Peyer's patch (tissue), 4 donors: Measurements from ENCODE around the gene PCDHA4. TPM values are rescaled to one million over a fixed set of nuclear protein-coding genes. Genes with fewer than 3 reads are reported as not detected.

ENCODE experiments used
- DNase-seq, 3 donors: peaks; one replicate each; pipeline ENCODE4 v3.0.0-alpha.2; 2017 to 2019
- H3K27ac ChIP-seq, 4 donors: fragments of 200-600 bp; sonication (generic); one replicate each; pipeline ENCODE4 v1.5.1; 2016 to 2019
- H3K27me3 ChIP-seq, 2 donors: fragments of 200-600 bp; sonication (generic); one replicate each; pipeline ENCODE4 v1.5.1; 2019
- H3K36me3 ChIP-seq, 3 donors: fragments of 200-600 bp; sonication (generic); one replicate each; pipeline ENCODE4 v1.5.1; 2016 to 2019
- H3K4me1 ChIP-seq, 4 donors: fragments of 200-600 bp; sonication (generic); one replicate each; pipeline ENCODE4 v1.5.1; 2016 to 2019
- H3K4me3 ChIP-seq, 4 donors: fragments of 200-600 bp; sonication (generic); 1 replicate in 3 of 4; 2 replicates in 1 of 4; pipeline ENCODE4 v1.5.1; 2016 to 2019; ENCODE audit warnings: mild to moderate bottlenecking in 1 of 4
- H3K9me3 ChIP-seq, 4 donors: fragments of 200-600 bp; sonication (generic); one replicate each; pipeline ENCODE4 v1.5.1; 2016 to 2019; ENCODE audit warnings: mild to moderate bottlenecking in 1 of 4
- CTCF ChIP-seq, 6 experiments: fragments of 450-650 bp in 4 of 6; fragments of 200-600 bp in 2 of 6; sonication (generic) in 1 of 6; IDR thresholded peaks; one replicate each; pipeline ENCODE4 v1.5.1; 2017 to 2019; ENCODE audit warnings: antibody characterized with exemption in 6 of 6, mild to moderate bottlenecking in 3 of 6, moderate library complexity in 1 of 6
- POLR2A ChIP-seq, 2 donors: fragments of 450-650 bp; IDR thresholded peaks; one replicate each; pipeline ENCODE4 v1.5.1; 2017; ENCODE audit warnings: antibody characterized with exemption in 2 of 2, mild to moderate bottlenecking in 2 of 2, moderate library complexity in 2 of 2
- total RNA-seq, 4 donors: library from RNA; depleted of rRNA; stranded (reverse); fragments of >200 nt; gene quantifications; one replicate each; pipeline ENCODE4 v1.1.0, GENCODE V29; 2016

The PCDHA4 gene
- total RNA-seq, 4 donors from 2014 or later: 0.54 to 2.6 TPM; not detected in 2

GRCh38 chr5:140855772-140856674 lies 49.2 kb downstream of the PCDHA4 start, which contains the start of gene PCDHA10:
TSS of gene PCDHA10 (plus strand) at chr5:140855897. CDS start at chr5:140856049, 152 bp downstream.
- no peaks in the 10 kb centered on the region for H3K27me3 ChIP-seq
- peaks cover 0 to 26% (median 3%) of the 10 kb centered on the region in 4 donors for H3K9me3 ChIP-seq
- peak within 1 kb of the TSS in 2 of 4 donors; percentile 9 to 15 for H3K4me3 ChIP-seq
- H3K27ac ChIP-seq: peak within 1 kb of the TSS in 1 of 4 donors; percentile 8
- DNase-seq: no peak
- TF ChIP-seq CTCF (IDR thresholded peaks at IDR 0.05): peak in 1 of 6 experiments; percentile 14
- no peak for TF ChIP-seq POLR2A (IDR thresholded peaks at IDR 0.05)
- H3K4me1 ChIP-seq: no peaks in the 10 kb centered on the region
- no peaks in the 10 kb centered on the region for H3K36me3 ChIP-seq

GRCh38 chr5:140857177-140857986 lies 50.5 kb downstream of the PCDHA4 start:
- Histone ChIP-seq H3K9me3 (peaks cover 0 to 32% (median 3%) of the 10 kb centered on the region in 4 donors), H3K4me1 (no peaks in the 10 kb centered on the region), H3K27ac (no peak overlapping the region), H3K27me3 (no peaks in the 10 kb centered on the region), H3K36me3 (no peaks in the 10 kb centered on the region), H3K4me3 (no peak overlapping the region)
- DNase-seq: no peak
- TF ChIP-seq POLR2A (IDR thresholded peaks at IDR 0.05) (no peak), CTCF (IDR thresholded peaks at IDR 0.05) (no peak)

- Histone ChIP-seq H3K4me3 (no peak overlapping the region), H3K4me1 (no peaks in the 10 kb centered on the region), H3K9me3 (peaks cover 0 to 34% (median 3%) of the 10 kb centered on the region in 4 donors), H3K27me3 (no peaks in the 10 kb centered on the region), H3K36me3 (no peaks in the 10 kb centered on the region), H3K27ac (no peak overlapping the region)
- no peak for DNase-seq
- no peak for TF ChIP-seq POLR2A (IDR thresholded peaks at IDR 0.05)
- no peak for TF ChIP-seq CTCF (IDR thresholded peaks at IDR 0.05)
Observed at GRCh38 chr5:140857987-140858240, 51.0 kb downstream of the PCDHA4 start.

GRCh38 chr5:140862441-140863295 lies 55.8 kb downstream of the PCDHA4 start:
- H3K4me1 ChIP-seq: no peaks in the 10 kb centered on the region
- no peak for DNase-seq
- H3K9me3 ChIP-seq: peaks cover 0 to 20% (median under 1%) of the 10 kb centered on the region in 4 donors
- no peaks in the 10 kb centered on the region for H3K36me3 ChIP-seq
- TF ChIP-seq CTCF (IDR thresholded peaks at IDR 0.05): no peak
- TF ChIP-seq POLR2A (IDR thresholded peaks at IDR 0.05): no peak
- no peak overlapping the region for H3K4me3 ChIP-seq
- no peaks in the 10 kb centered on the region for H3K27me3 ChIP-seq
- no peak overlapping the region for H3K27ac ChIP-seq

Other genes starting within 250 kb of the PCDHA4 start
- 10 to 100 TPM; 19.8 to 38.6 (median 27.5) TPM for gene SRA1, start 249.6 kb upstream of the PCDHA4 start, total RNA-seq
- 10 to 100 TPM; 21.7 to 78.5 (median 62.4) TPM for gene APBB3, start 242.5 kb upstream of the PCDHA4 start, total RNA-seq
- 10 to 100 TPM; 41.9 to 51.3 (median 49.9) TPM for gene SLC35A4, start 242.2 kb upstream of the PCDHA4 start, total RNA-seq
- 10 to 100 TPM in 2 of 4 donors, 1 to 10 TPM in 2; 3.3 to 16.0 (median 7.4) TPM for gene CD14, start 173.9 kb upstream of the PCDHA4 start, total RNA-seq
- 10 to 100 TPM; 21.9 to 90.9 (median 42.2) TPM for gene TMCO6, start 167.6 kb upstream of the PCDHA4 start, total RNA-seq
- gene NDUFA2, start 159.4 kb upstream of the PCDHA4 start, total RNA-seq: 10 to 100 TPM; 51.2 to 90.2 (median 69.6) TPM
- gene IK, start 159.2 kb upstream of the PCDHA4 start, total RNA-seq: 100 to 1,000 TPM in 1 of 4 donors, 10 to 100 TPM in 3; 40.5 to 167 (median 82.8) TPM
- 10 to 100 TPM; 31.3 to 66.8 (median 39.7) TPM for gene WDR55, start 142.2 kb upstream of the PCDHA4 start, total RNA-seq
- gene DND1, start 133.5 kb upstream of the PCDHA4 start, total RNA-seq: 1 to 10 TPM in 3 of 4 donors, not detected in 1; 3.7 to 5.0 (median 3.8) TPM
- 10 to 100 TPM; 24.3 to 55.3 (median 46.1) TPM for gene HARS1, start 115.7 kb upstream of the PCDHA4 start, total RNA-seq
- 10 to 100 TPM; 21.5 to 49.6 (median 42.4) TPM for gene HARS2, start 115.6 kb upstream of the PCDHA4 start, total RNA-seq
- gene ZMAT2, start 106.6 kb upstream of the PCDHA4 start, total RNA-seq: 10 to 100 TPM; 17.3 to 21.7 (median 21.1) TPM
- not detected for gene PCDHA1, start 20.9 kb upstream of the PCDHA4 start, total RNA-seq
- gene PCDHA2, start 12.2 kb upstream of the PCDHA4 start, total RNA-seq: not detected
- gene PCDHA3, start 6.0 kb upstream of the PCDHA4 start, total RNA-seq: under 1 TPM in 1 of 4 donors, not detected in 3; 0.27 TPM
- gene PCDHA5, start 14.5 kb downstream of the PCDHA4 start, total RNA-seq: under 1 TPM in 3 of 4 donors, not detected in 1; 0.27 to 0.88 (median 0.38) TPM
- under 1 TPM in 3 of 4 donors, not detected in 1; 0.35 to 0.57 (median 0.54) TPM for gene PCDHA6, start 20.9 kb downstream of the PCDHA4 start, total RNA-seq
- gene PCDHA7, start 27.2 kb downstream of the PCDHA4 start, total RNA-seq: 1 to 10 TPM in 2 of 4 donors, under 1 TPM in 1, not detected in 1; 0.27 to 1.7 (median 1.2) TPM
- gene PCDHA8, start 34.1 kb downstream of the PCDHA4 start, total RNA-seq: 1 to 10 TPM in 1 of 4 donors, not detected in 3; 5.0 TPM
- gene PCDHA9, start 41.3 kb downstream of the PCDHA4 start, total RNA-seq: under 1 TPM in 1 of 4 donors, not detected in 3; 0.83 TPM
- gene PCDHA10, start 48.8 kb downstream of the PCDHA4 start, total RNA-seq: 1 to 10 TPM in 1 of 4 donors, under 1 TPM in 3; 0.38 to 5.8 (median 0.46) TPM
- 1 to 10 TPM in 1 of 4 donors, under 1 TPM in 3; 0.27 to 5.8 (median 0.40) TPM for gene PCDHA11, start 61.9 kb downstream of the PCDHA4 start, total RNA-seq
- 1 to 10 TPM in 1 of 4 donors, under 1 TPM in 2, not detected in 1; 0.27 to 1.1 (median 0.83) TPM for gene PCDHA12, start 68.2 kb downstream of the PCDHA4 start, total RNA-seq
- gene PCDHA13, start 75.1 kb downstream of the PCDHA4 start, total RNA-seq: 1 to 10 TPM in 1 of 4 donors, under 1 TPM in 1, not detected in 2; 0.27 to 3.3 TPM
- gene PCDHAC1, start 119.2 kb downstream of the PCDHA4 start, total RNA-seq: 1 to 10 TPM in 1 of 4 donors, under 1 TPM in 1, not detected in 2; 0.54 to 2.5 TPM
- gene PCDHAC2, start 159.4 kb downstream of the PCDHA4 start, total RNA-seq: 1 to 10 TPM in 1 of 4 donors, under 1 TPM in 3; 0.18 to 1.7 (median 0.43) TPM
- gene PCDHB1, start 244.3 kb downstream of the PCDHA4 start, total RNA-seq: not detected